HL-60 (cell line): ENCODE measurements around the gene ATP10B.

Source experiments
- DNase-seq, 2 experiments: peaks; one replicate each; pipeline ENCODE4 v3.0.0-alpha.2; 2010 to 2020; ENCODE audit warnings: low read depth in 1 of 2, low spot score in 1 of 2
- H3K27ac ChIP-seq: fragments of 250-450 bp; sonication (Bioruptor Pico); replicated peaks from 2 replicates; pipeline ENCODE4 v1.5.1; 2020; ENCODE audit warnings: mild to moderate bottlenecking, moderate library complexity
- H3K27me3 ChIP-seq: fragments of 250-450 bp; sonication (Bioruptor Pico); 2 replicates; pipeline ENCODE4 v1.5.1; 2021; ENCODE audit warnings: mild to moderate bottlenecking, moderate library complexity; ENCODE audit not compliant: insufficient read depth, poor library complexity, severe bottlenecking
- H3K4me3 ChIP-seq: replicated peaks from 2 replicates; pipeline ENCODE4 v1.5.1; 2011; ENCODE audit warnings: mild to moderate bottlenecking, control low read depth, low read length; ENCODE audit not compliant: insufficient read depth
- CTCF ChIP-seq: IDR thresholded peaks from one replicate; pipeline ENCODE4 v1.5.1; 2011; ENCODE audit warnings: low read length, control low read depth, inconsistent platforms; ENCODE audit not compliant: insufficient read depth
- GABPA ChIP-seq: IDR thresholded peaks from 2 replicates; pipeline ENCODE4 v1.6.1; 2012; ENCODE audit warnings: low read depth
- POLR2AphosphoS5 ChIP-seq: IDR thresholded peaks from 2 replicates; pipeline ENCODE4 v1.6.1; 2012; ENCODE audit warnings: low read depth
- REST ChIP-seq: IDR thresholded peaks from 2 replicates; pipeline ENCODE4 v1.6.1; 2012; ENCODE audit warnings: low read depth; ENCODE audit not compliant: insufficient replicate concordance
- SPI1 ChIP-seq: IDR thresholded peaks from 2 replicates; pipeline ENCODE4 v1.6.1; 2012; ENCODE audit warnings: low read depth, mild to moderate bottlenecking, borderline replicate concordance

The ATP10B gene

DNA sequence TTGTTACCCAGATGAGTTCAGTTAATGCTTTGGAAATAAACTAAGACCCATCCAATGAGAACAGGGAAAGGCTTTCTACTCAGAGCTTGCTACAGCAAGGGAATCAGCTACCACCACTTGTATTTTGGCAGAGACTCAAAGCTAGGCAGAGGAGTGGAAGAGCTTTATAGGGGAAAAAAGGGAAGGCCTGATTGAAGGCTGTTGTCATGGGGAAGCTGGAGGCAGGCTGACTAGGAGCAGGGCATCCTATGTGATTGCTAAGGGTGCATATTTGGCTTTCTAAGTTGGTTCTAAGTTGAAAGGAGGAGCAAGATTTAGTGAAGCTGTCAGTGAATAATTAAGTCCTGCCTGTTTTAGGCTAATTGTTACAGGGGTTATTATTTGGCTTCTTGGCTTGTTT, 314.9 kb downstream of the ATP10B start:
- Histone ChIP-seq H3K27me3 (no peaks in the 10 kb centered on the region), H3K27ac (no peak overlapping the region), H3K4me3 (no peak overlapping the region)
- no peak for DNase-seq
- TF ChIP-seq CTCF: no peak
- no peak for TF ChIP-seq SPI1
- TF ChIP-seq GABPA: no peak
- no peak for TF ChIP-seq REST
- no peak for TF ChIP-seq POLR2AphosphoS5

- Histone ChIP-seq H3K27ac (no peak overlapping the region), H3K4me3 (no peak overlapping the region), H3K27me3 (no peaks in the 10 kb centered on the region)
- TF ChIP-seq CTCF: no peak
- TF ChIP-seq GABPA: no peak
- no peak for TF ChIP-seq REST
- no peak for TF ChIP-seq SPI1
- TF ChIP-seq POLR2AphosphoS5: no peak
- no peak for DNase-seq
Measured at GRCh38 chr5:160534914-160535313, 317.1 kb downstream of the ATP10B start.

DNA sequence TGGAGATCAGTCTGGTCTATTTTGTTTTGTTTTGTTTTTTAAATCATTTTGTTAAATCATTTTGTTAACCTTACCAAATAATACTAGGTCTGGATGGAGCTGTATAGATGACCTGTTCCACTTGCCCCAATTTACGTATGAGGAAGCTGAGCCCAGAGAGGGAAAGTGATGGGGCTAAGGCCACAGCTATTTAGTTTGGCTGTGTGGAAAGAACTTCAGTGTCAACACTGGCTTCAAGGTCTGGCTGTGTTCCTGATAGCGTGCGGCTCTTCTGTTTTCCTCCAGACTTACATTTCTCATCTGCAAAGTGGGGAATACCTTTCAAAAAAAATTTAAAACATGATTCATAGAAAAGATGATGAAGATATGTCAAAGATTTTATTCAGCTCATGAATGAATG, 317.9 kb downstream of the ATP10B start:
- H3K4me3 ChIP-seq: no peak overlapping the region
- no peak overlapping the region for H3K27ac ChIP-seq
- TF ChIP-seq SPI1 (no peak), GABPA (no peak), REST (no peak), CTCF (no peak), POLR2AphosphoS5 (no peak)
- H3K27me3 ChIP-seq: no peaks in the 10 kb centered on the region
- DNase-seq: no peak
